ENCODE measurements around the gene SLC16A14.
"Not testable (repeated sequence)": the region's sequence is repeated elsewhere in the genome, so short reads cannot be mapped to it uniquely, and the experiment has no call there.

DNA sequence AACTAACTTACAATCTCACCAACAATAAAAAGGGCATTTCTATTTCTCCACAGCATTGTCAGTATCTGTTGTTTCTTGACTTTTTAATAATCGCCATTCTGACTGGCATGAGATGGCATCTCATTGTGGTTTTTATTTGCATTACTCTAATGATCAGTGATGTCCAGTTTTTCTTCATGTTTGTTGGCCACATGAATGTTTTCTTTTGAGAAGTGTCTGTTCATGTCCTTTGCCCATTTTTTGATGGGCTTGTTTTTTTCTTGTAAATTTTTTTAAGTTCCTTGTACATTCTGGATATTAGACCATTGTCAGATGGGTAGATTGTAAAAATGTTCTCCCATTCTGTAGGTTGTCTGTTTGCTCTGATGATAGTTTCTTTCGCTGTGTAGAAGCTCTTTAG lies 33.2 kb upstream of the SLC16A14 start:
- not testable (repeated sequence) for TF ChIP-seq MAFK (IDR thresholded peaks at IDR 0.05; ENCODE audit: low read depth, low read length); RBBP5 (IDR thresholded peaks at IDR 0.05; ENCODE audit: borderline replicate concordance, low read depth, low read length); NRF1 (IDR thresholded peaks at IDR 0.05; ENCODE audit: low read depth, low read length)
